GM12865 (cell line): Measurements from ENCODE around the gene MAN2B1.
"Not testable (repeated sequence)": the region's sequence is repeated elsewhere in the genome, so short reads cannot be mapped to it uniquely, and the experiment has no call there.

Source experiments
- DNase-seq: peaks from one replicate; pipeline ENCODE4 v3.0.0; 2010; ENCODE audit warnings: low read depth
- H3K4me3 ChIP-seq: 2 replicates; pipeline ENCODE4 v1.5.1; 2011; ENCODE audit warnings: mild to moderate bottlenecking, low read depth, low read length, control low read depth
- CTCF ChIP-seq: IDR thresholded peaks from 2 replicates; pipeline ENCODE4 v1.5.1; 2011; ENCODE audit warnings: low read length, control low read depth, low read depth, inconsistent platforms; ENCODE audit not compliant: insufficient read depth; ENCODE audit errors: missing control alignments

The MAN2B1 gene

GRCh38 chr19:12646551-12646950 lies 20.0 kb downstream of the MAN2B1 start:
- H3K4me3 ChIP-seq = no peak overlapping the region
- no peak for TF ChIP-seq CTCF
- DNase-seq = no peak

DNA sequence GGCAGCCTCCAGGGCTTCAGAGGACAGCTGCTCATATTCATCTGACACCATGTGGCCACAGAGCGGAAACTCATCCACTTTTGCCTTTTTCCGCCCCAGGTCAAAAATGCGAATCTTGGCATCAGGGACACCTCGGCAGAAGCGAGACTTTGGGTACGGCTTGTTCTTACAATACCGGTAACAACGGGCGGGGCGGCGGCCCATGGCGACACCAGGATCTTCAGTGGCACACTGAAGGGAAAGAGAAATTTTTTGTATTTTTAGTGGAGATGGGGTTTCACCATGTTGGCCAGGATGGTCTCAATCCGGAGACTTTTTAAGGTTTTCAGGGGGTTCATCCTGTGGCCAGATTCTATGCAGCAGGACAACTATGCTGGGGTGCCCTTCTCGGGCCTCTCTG lies 22.8 kb downstream of the MAN2B1 start:
- DNase-seq, H3K4me3 ChIP-seq: not testable (repeated sequence)

DNA sequence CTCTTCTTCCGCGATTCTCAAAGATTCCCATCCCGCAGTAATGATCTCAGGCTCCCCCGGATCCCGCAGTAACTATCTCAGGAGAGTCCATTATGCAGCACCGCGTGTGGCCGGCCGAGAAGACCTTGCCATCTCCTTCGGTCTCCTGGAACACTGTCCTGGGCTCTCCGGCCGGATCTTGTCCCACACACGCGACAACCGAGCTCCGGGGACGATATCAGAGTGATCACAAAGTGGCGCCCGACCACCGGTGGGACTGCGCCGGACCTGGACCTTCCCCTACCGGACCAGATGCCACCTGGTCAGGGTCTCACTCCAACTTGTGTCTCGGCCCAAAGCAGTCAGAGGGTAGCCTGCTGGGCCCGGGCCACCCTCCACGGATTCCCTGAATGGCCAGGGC lies 24.0 kb downstream of the MAN2B1 start:
- no peak overlapping the region for H3K4me3 ChIP-seq
- DNase-seq = no peak
- TF ChIP-seq CTCF = no peak

- DNase-seq = no peak
- TF ChIP-seq CTCF = no peak
Measured at GRCh38 chr19:12641456-12641855, 25.1 kb downstream of the MAN2B1 start.

GRCh38 chr19:12639901-12640613 lies 26.5 kb downstream of the MAN2B1 start:
- no peak overlapping the region for H3K4me3 ChIP-seq
- DNase-seq = peak; percentile 64
- TF ChIP-seq CTCF = peak; percentile 27

More at GRCh38 chr19:12641456-12641855, 25.1 kb downstream of the MAN2B1 start:
- H3K4me3 ChIP-seq = no peak overlapping the region

- TF ChIP-seq CTCF = no peak
- H3K4me3 ChIP-seq = no peak overlapping the region
- no peak for DNase-seq
Measured at GRCh38 chr19:12638611-12639182, 27.8 kb downstream of the MAN2B1 start.

- H3K4me3 ChIP-seq = no peak overlapping the region
- no peak for TF ChIP-seq CTCF
- DNase-seq = no peak
Measured at GRCh38 chr19:12636631-12637030, 29.9 kb downstream of the MAN2B1 start.
